IPS-NIHi11 (cell line): ENCODE results near the gene TEDC1.
A peak's percentile ranks its signal among the peaks of the same experiment; 100 is the strongest.

Source experiments
- DNase-seq: peaks from one replicate; pipeline ENCODE4 v3.0.0; 2012; ENCODE audit warnings: mixed read lengths, low spot score

Gene TEDC1

DNA sequence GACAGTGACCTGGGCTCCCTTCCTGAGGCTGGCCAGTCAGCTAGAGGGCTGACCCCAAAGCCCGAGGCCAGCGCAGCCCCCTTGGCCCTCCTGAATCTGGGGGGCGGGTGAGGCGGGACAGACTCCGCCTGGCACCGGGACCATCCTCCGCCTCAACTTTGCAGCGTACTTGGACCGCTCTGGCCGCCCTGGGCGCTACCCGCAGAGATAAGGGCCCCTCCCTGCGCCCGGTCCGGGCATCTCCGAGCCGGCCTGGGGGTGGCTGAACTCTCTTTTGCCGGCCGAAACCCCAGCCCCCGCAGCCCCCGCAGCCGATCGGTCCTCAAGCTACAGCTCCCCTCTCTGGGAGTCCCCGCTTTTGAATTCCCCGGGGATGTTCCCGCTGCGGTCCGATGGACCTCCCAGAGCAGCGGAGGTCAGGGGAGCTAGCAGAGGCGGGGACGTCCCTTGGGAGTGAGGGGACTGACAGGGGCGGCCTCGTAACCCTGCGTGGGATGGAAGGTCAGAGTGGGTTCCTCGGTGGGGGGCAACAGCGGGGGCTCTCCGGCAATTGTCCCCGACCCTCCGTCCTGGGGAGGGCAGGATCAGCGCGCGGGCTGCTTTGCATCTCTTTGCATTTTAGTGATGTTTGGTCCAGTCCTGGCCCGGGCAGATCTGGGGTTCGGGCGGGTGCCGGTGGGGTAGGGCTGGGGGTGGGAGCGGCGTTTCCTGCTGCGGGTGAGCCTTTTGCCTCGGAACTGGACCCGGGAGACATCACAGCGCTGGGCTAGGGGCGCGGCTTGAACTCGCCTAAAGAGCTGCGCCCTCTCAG lies 4.7 kb upstream of the TEDC1 start, which contains the start of gene CRIP1:
Gene CRIP1 (plus strand): TSS at position 724 of the 811 bp plus-strand sequence. CDS start 374 bp downstream, outside the sequence.
- no peak for DNase-seq

DNA sequence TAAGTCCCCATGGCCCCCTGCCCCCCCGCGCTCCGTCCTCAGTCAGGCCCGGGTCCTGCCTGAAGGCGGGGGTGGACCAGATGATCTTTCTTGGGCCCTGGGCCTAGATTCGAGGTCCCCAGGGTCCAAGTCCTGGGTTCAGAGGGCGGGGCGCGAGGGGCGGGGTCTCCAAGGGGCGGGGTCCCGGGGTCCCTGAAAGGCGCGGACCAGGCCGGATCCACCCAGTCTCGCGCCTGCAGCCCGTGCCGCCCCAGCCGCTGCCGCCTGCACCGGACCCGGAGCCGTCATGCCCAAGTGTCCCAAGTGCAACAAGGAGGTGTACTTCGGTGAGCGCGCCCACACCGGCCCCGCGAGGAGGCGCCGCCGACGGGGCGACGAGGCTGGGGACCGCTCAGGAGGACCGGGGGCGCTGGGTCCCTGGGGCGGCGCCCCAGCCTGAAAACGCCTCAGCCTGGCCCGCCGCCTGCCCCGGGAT lies 4.0 kb upstream of the TEDC1 start:
- DNase-seq = no peak

DNA sequence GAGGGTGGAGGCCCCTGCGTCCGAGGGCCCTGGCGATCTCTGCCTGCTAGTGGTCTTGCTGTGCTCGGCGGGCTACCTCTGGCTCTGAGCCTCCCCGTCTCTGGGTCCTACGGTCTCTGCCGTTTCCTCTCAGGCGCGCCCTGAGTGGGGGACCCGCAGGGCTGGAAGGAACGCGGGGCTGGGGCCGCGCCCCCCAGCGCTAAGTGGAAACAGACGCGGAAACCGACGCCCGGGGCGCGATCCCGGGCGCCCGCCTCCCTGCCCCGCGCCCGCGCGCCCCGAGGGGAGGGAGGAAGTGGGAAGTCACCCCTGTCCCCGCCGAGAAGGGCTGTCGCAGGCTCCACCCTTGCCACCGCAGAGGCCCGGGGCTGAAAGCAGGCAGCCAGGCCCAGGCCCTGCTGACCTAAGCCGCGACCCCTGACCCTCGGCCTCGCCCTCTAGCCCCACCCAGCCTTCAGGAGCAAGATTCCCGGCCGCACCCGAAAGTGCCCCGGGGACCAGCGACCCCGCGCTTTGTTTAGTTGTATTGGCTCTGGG lies 3.5 kb upstream of the TEDC1 start:
- DNase-seq = no peak

DNA sequence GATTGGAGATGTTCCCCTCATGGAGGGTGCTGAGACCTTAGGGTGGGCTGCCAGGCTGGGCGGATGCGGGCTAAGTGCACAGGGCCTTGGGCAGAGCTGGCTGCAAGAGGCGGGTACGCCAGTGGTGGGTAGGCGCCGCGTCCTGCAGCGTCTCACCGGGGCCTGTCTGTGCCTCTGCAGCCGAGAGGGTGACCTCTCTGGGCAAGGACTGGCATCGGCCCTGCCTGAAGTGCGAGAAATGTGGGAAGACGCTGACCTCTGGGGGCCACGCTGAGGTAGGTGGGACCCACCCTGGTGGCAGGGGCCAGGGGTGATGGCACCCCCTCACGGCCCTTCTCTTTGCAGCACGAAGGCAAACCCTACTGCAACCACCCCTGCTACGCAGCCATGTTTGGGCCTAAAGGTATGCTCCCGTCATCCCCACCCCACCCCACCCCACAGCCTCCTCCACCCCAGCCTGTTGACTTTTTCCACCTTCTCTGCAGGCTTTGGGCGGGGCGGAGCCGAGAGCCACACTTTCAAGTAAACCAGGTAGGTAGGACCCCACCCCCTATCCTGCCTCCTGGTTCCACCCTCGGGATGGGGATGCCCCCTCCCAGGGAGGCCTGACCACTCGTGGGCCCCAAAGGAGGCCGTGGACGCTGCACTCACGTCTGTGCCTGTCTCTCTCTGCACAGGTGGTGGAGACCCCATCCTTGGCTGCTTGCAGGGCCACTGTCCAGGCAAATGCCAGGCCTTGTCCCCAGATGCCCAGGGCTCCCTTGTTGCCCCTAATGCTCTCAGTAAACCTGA lies 2.9 kb upstream of the TEDC1 start:
- no peak for DNase-seq

DNA sequence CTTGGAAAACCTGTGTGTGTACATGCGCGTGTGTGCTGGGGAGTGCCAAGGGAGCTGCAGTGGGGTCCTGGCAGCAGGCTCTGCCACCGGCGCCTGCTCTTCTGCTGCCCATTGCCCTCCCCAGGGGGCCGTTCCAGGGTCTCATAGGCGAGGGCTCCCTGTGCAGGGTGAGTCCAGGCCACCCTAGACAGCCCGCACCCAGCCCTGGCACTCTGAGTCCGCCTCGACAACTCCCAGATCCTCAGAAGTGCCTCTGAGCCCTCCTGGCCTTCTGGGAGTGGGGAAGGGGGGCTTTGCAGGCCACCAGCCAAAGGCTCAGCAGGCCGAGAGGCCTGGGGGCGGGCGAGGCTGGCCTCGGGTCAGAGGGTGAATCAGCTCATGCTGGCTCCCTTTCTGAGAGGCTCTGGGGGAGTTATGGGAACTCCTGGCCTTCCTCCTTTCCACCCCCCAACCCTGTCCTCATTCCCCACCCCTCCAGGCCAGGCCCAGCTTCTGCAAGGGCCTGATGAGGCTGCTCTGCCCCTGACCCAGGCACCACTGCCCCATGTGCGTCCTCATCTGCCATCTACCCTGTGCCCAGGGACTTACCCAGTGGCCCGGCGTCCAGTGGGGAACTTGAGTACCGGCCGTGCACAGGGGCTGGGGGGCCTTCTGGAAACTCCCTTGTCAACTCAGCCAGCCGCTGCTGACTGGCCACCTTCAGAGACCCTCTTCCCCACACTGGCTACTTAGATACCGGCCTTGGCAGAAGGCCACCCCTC lies 2.1 kb upstream of the TEDC1 start:
- no peak for DNase-seq

DNA sequence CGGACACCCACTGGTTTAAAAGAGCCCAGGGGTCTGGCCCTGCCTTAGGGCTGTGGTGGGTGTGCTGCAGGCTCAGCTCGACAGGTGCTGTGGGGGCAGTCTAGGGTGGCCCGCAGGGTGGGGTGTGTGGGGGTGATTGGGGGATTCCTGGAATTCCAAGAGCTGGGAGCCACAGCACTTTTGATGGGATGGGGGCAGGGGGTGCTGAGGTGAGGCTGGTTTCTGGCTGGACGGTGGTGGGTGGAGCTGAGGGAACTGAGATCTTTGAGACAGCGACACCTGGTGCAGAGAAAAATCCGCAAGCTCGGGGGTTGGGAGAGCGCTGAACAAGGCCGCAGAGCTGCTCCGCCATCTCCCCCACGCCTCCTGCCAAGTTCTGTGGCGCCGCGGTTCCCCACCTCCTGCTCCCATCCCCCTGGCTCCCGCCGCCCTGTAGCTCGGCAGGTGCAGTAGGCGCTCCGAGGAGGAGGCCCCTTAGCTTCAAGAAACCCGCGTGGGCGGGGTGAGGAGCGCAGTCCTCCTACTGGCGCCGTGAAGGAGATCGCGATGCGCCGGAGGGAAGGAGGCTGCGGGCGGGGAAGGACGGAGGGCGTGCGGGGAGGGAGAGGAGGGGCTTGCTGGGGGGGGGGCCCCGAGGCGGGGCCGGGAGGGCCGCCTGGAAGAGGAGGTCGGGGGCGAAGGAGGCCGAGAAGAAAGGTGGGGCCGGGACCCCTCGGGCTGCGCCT lies 1.3 kb upstream of the TEDC1 start:
- DNase-seq = no peak

DNA sequence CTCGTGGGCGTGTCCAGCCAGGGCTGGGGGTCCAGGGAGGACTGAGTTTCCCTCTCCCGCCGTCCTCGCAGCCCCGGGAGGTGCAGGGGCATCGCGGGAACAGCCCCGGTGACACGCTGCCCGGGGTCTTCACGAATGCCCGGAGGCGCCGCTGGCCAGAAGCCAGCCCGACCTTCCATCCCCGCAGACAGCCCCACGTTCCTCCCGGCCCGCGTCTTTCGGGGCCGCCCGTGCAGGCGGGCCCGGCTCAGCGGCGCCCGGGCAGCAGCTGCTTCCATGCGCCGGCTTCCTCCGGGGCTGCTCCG lies 827 bp upstream of the TEDC1 start:
- no peak for DNase-seq

DNA sequence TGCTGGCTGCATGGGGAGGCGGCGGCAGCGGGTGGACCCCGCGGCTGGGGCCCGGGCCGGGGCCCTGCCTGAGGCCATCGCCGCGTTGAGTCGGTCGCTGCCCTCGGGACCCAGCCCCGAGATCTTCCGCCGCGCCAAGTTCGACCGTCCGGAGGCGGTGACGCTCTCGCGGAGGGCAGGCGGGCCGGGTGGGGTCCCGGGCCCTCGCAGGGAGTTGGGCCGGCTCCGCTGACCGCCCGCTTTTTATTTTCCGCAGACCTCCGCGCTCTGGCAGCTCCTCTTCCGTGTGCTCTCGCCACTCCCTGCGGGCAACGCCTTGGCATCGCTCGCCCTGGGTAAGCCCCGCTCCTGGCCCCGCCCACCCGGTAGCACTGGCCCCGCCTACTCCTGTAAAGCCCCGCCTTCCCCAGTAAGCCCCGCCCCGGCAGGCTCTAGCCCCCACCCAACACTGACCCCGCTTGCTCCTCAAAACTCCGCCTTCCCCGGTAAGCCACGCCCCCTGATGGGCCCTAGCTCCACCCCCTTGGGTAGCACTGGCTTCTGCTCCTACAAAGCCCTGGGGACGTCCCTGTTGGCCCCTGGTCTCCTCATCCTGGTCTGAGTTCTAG lies 424 bp downstream of the TEDC1 start:
- DNase-seq = peak; percentile 90

DNA sequence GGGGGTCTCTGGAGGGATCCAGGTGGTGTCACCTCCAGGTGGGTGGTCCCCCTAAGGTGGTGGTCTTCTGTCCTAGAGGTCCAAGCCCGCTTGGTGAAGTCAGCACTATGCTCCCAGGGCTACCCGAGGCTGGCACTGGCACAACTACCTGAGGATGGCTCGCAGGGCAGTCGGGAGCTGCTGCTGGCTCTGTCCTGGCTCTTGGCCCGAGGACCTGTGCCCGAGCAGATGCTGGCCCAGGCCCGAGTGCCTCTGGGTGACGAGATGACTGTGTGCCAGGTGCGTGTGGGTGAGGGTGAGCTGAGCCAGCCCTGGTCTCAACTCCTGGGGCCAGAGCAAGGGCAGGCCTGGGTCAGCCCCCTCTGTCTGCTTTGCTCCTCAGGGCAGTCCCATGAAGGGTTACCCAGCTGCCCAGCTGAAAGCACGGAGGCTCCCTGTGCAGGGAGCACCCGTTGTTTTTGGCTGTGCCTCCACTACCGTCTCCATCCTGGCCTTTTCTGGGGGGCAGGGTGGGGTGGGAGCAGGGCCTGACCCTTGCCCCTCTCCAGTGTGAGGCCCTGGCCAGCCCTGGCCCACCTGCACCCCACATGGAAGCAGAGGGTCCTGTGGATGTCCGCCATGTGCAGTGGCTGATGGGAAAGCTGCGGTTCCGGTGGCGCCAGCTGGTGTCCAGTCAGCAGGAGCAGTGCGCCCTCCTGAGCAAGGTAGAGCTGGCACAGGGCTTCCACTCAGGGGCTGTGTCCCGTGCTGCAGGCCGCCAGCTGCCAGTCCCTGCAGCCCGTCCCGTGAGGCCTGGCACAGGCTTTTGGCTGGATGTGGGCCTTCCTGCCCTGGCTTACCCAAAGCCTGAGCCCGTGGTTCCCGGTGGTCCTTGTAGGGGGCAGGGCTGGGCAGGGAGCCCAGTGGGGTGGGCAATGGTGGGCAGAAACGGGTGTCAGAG lies 1.3 kb downstream of the TEDC1 start:
- no peak for DNase-seq

DNA sequence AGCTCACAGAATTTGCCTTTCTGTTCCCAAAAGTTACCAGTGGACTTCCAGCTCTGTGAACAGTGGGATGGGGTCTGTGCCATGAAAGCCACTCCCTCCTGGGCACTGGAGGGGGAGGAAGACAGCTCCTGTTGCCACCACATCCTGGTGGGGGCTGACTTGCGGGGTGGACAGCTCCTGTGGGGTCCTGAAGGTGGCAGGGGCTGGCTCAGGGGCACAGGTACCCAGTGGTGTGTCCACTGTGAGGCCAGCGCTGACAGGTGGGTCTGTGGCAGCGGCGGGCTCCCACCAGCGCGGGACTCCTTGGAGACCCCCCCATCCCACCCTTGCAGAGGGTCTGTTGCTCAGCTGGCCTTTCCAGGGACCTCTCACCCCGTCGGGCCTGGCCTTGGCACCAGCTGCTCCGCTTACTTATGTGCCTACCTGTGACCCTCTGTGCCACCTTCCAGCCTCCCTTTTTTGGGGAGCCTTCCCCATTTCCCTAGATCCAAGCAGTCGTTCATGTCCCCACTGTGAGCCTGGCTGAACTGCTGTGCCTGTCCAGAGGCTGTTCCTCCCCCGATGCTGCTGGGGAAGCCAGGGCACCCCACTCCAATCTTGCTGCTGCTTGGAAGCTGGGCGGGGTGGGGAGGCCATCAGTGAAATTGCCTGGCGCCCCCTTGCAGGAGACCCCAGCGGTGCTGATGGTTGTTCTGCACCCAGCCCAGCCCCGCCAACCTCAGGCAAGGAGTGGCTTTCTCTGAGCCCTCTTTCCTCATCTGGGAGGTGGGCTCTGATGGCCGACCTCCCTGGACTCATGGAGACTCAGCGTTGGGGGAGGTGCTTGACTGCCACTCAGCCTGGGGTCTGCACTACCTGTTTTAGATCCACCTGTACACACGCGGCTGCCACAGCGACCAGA lies 2.2 kb downstream of the TEDC1 start:
- no peak for DNase-seq

DNA sequence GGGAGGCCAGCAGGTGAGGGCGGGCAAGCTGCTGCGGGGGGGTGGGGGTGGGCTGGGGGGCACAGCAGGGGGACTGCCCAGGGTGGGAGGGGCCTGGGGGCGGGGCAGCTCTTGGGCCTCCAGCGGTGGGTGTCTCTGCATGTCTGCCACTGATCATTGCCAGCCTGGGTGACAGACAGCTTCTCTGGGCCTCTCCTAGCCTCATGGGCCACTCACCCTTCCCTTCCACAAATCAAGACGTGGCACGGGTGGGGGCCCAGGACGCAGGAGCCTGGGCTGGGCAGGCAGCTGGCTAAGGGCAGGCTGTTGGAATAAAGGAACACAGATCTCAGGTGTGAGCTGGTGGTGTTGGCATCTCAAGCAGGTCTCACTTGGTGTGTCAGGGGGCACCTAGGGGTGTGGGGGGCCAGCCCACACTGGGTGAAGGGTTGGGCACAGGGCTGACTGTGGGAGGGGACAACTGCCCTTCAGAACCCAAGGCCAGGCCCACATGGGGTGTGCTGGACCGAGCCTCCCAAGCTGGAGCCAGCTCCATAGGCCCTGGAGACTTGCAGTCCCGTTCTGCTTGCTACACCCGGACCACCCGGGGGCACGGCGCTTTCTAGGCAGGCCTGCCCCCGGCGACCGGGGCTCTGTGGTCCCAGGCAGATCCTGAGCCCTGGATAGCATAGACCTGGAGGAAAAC lies 3.0 kb downstream of the TEDC1 start:
- DNase-seq = no peak

DNA sequence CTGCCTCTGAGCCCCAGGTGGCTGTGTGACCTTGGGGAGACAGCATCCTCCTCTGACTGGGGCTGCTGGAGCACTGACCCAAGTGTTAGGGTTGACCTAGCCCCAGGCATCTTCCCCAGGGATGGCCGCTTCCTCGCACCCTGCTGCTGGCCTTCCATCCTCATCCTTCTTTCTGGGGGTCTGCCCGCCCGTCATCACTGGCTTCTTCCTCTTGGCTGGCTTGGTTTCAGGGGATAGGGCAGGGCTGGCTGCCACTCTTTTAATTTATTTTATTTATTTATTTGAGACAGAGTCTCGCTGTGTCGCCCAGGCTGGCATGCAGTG lies 3.5 kb downstream of the TEDC1 start:
- DNase-seq = no peak

DNA sequence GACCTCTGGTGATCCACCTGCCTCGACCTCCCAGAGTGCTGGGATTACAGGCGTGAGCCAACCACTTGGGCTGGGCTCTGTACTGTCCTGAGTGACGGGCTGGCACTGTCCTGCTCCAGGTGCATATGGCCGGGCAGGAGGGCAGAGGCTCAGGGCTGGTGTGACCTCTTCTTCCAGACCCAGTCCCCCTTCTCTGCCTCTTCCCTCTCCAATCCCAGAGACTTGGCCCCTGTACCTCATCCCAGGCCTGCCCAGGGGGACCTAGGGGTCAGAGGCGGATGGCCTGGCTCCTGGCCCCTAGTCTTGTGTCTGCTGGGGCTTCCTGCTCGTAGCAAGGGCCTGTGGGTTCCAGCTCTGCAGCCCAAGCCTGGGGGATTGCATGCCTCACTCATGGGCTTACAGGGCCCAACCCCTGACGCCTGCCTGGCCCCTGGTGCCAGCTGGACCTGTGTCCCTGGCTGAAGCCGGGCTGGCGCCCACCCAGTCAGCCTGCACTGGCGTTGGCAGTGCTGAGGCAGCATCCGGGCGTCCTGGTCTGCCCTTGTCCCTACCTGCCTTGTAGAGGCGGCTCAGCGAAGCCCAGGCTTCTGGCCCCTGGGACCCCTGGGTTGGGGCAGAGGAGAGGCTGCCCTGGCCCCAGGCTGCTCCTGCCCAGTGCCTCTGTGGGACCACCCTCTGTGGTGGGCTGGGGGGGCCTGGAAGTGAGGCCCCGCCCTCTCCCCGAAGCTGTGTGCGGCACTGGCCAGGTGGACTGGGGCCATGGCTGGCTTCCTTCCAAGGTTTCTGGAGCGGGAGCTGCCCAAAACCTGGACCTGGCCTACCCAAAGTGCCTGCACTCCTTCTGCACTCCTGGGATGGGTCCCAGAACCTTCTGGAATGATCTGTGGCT lies 4.3 kb downstream of the TEDC1 start:
- no peak for DNase-seq

DNA sequence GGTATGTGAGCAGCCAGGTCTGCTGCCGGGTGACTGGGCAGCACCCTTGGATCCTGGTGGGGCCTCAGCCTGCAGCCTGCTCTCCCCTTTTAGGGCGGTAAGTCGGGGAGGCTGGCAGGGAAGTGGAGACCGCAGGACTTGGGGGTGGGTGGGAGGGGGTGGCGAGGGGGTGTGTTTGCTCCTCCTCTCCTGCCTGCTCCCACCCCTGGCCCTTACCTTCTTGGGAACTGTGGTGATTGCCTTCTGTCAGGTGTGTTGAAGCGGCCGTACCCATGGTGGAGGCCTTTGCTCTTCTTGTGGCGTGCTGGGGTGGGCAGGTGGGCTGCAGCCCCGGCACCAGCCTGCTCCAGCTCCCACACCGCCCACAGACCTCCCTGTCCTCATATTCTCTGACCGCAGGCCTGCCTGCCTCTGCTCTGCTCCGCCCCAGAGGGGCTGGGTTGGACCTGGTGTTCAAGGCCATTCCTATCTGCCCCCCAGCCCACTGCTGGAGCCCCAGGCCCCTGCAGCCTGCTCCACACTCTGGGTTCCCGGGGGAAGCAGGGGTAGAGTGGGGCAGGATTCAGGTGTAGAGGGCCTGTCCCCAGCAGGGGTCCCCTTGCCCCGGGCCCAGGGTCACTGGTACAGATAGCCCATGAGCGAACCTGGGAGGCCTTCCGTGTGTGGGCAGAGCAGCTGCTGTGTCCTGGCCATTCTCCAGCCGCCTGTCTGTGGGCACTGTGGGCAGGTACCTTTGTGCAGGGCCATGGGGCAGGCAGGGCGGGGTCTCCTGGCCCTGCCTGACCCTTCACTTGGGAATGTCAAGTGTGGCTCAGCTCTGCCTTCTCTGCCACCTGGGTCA lies 5.2 kb downstream of the TEDC1 start:
- DNase-seq = no peak

DNA sequence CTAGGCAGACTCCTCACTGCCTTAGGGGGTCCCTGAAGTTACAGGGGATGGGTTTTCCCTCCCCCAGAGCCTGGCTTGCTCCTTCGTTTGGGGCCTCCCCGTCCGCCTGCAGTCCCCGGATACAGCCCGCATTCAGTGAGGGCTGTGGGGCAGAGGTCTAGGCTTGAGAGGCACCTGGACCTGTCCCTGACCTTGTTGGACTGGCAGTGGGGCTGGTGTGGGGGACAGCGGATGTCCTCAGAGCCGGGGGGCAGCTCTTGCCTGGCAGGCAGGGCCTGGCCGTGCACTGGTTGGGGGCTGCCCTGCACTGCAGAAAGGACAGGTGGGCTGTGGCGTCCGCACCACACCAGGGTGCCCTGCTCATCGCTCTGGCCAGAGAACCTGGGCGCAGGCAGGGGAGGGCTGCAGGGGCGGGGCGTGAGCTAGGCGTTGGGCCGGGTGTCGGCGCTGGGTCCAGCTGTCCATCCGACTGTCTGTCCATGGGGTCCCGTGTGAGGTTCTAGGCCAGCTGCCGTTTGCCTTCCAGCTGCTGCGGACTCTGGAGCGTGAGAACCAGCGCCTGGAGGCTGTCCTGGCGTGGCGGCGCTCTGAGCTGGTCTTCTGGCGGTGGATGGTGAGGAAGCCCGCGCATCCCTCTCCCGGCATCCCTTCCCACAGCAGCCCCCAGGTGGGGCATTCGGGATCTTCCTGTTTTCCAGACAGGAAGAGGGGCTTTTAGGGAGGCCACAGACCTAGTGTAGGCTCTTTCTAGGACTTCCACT lies 6.0 kb downstream of the TEDC1 start:
- DNase-seq = no peak
